SK-N-MC (cell line): ENCODE measurements around the gene TTBK1.

Source experiments
- EZH2 ChIP-seq: fragments of 200-600 bp; sonication (generic); IDR thresholded peaks from one replicate; pipeline ENCODE4 v1.6.1; 2017; ENCODE audit warnings: antibody characterized with exemption
- FOXP2 ChIP-seq: optimal IDR thresholded peaks from 2 replicates; pipeline ENCODE3; 2011; ENCODE audit warnings: mild to moderate bottlenecking, moderate library complexity; ENCODE audit not compliant: insufficient read depth; ENCODE audit errors: extremely low read length, control extremely low read depth
- POLR2AphosphoS5 ChIP-seq: IDR thresholded peaks from 2 replicates; pipeline ENCODE4 v1.6.1; 2012; ENCODE audit warnings: mild to moderate bottlenecking, low read depth, low read length, borderline replicate concordance

- TF ChIP-seq POLR2AphosphoS5 (no peak), EZH2 (no peak), FOXP2 (no peak)
Observed at GRCh38 chr6:43298565-43299337, 55.5 kb downstream of the TTBK1 start.
